ENCODE results near the gene LIN54.

DNA sequence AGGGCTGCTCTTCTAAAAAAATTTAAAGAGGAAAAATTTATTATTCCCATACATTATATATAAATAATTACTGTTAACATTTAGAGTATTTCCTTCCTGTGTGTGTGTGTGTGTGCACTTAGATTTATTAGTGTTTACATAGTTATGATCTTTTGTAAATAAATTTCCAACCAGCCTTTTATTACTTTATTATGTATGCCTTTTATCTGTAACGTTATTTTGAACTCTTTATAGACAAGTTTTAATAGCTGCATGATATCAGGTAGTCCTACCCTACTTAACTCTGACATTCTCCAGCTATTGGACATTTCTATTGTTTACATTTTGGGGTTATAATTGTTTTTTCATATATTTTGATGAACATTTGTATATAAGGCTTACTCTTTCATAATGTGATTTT lies 101.3 kb downstream of the LIN54 start:
- TF ChIP-seq, protein P1, sequence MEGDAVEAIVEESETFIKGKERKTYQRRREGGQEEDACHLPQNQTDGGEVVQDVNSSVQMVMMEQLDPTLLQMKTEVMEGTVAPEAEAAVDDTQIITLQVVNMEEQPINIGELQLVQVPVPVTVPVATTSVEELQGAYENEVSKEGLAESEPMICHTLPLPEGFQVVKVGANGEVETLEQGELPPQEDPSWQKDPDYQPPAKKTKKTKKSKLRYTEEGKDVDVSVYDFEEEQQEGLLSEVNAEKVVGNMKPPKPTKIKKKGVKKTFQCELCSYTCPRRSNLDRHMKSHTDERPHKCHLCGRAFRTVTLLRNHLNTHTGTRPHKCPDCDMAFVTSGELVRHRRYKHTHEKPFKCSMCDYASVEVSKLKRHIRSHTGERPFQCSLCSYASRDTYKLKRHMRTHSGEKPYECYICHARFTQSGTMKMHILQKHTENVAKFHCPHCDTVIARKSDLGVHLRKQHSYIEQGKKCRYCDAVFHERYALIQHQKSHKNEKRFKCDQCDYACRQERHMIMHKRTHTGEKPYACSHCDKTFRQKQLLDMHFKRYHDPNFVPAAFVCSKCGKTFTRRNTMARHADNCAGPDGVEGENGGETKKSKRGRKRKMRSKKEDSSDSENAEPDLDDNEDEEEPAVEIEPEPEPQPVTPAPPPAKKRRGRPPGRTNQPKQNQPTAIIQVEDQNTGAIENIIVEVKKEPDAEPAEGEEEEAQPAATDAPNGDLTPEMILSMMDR (IDR thresholded peaks at IDR 0.05 in 8 of 11, conservative IDR thresholded peaks at IDR 0.05 in 3 of 11), result no peak
- no peak for TF ChIP-seq POLR2AphosphoS5 (IDR thresholded peaks at IDR 0.05)

All from spleen (tissue), 7 donors.